H1 (cell line): ENCODE data around the gene NIN. TPM values are rescaled to one million over a fixed set of nuclear protein-coding genes. Genes with fewer than 3 reads are reported as not detected.

Experiments
- CTCF ChIA-PET: fragments of 300-600 bp; sonication (Branson Sonifier 250); formaldehyde crosslinking; loops from one replicate; lab custom pipeline; 2021; ENCODE audit not compliant: partially characterized antibody; lab: Charles Lee
- POLR2A ChIA-PET: fragments of 300-600 bp; sonication (Branson Sonifier 250); formaldehyde crosslinking; loops from one replicate; lab custom pipeline; 2021; ENCODE audit warnings: inconsistent platforms; ENCODE audit not compliant: partially characterized antibody; lab: Charles Lee
- DNase-seq, 2 experiments: peaks; one replicate each; pipeline versions ENCODE4 v3.0.0 to v3.0.0-alpha.2; 2010 to 2022; ENCODE audit warnings: low spot score in 2 of 2, low read depth in 1 of 2, mixed read lengths in 1 of 2
- FAIRE-seq: peaks from 2 replicates; lab custom pipeline; 2011; peaks lifted over from hg19 to GRCh38; lab: Jason Lieb, UNC
- H2AFZ ChIP-seq: 2 replicates; pipeline ENCODE4 v1.8.1; 2012; ENCODE audit warnings: low read length, inconsistent platforms
- H2AK5ac ChIP-seq: 2 replicates; pipeline ENCODE4 v1.6.1; 2013; ENCODE audit warnings: low read depth, low read length
- H2BK120ac ChIP-seq: replicated peaks from 2 replicates; pipeline ENCODE3; 2013; ENCODE audit warnings: low read depth, low read length, inconsistent platforms
- H2BK12ac ChIP-seq: 2 replicates; pipeline ENCODE4 v1.6.1; 2013; ENCODE audit warnings: low read depth, low read length
- H2BK15ac ChIP-seq: 2 replicates; pipeline ENCODE4 v1.6.1; 2013; ENCODE audit warnings: low read length
- H2BK20ac ChIP-seq: 2 replicates; pipeline ENCODE4 v1.6.1; 2013; ENCODE audit warnings: low read length
- H2BK5ac ChIP-seq: 2 replicates; pipeline ENCODE4 v1.6.1; 2013; ENCODE audit warnings: low read depth, low read length
- H3K14ac ChIP-seq: 2 replicates; pipeline ENCODE4 v1.6.1; 2013; ENCODE audit warnings: inconsistent platforms; ENCODE audit not compliant: insufficient read length
- H3K18ac ChIP-seq: 2 replicates; pipeline ENCODE4 v1.6.1; 2013; ENCODE audit warnings: low read length; ENCODE audit errors: extremely low read depth
- H3K23ac ChIP-seq: 2 replicates; pipeline ENCODE4 v1.6.1; 2013; ENCODE audit warnings: inconsistent platforms; ENCODE audit not compliant: insufficient read length
- H3K23me2 ChIP-seq: 2 replicates; pipeline ENCODE4 v1.6.1; 2013; ENCODE audit warnings: low read depth, low read length
- H3K27ac ChIP-seq: 2 replicates; pipeline ENCODE4 v1.6.1; 2011; ENCODE audit warnings: low read depth, low read length, inconsistent platforms
- H3K27me3 ChIP-seq, 4 experiments: replicated peaks in 1 of 4; 1 replicate in 1 of 4; 2 replicates in 3 of 4; pipeline versions ENCODE4 v1.6.1 to v1.8.1; 2011 to 2013; ENCODE audit warnings: low read length in 3 of 4, mild to moderate bottlenecking in 3 of 4, inconsistent platforms in 2 of 4, mixed read lengths in 2 of 4, moderate library complexity in 1 of 4; ENCODE audit not compliant: control insufficient read depth in 3 of 4, insufficient read depth in 3 of 4; ENCODE audit errors: extremely low read depth in 1 of 4
- H3K36me3 ChIP-seq, 4 experiments: 2 replicates each; pipeline versions ENCODE4 v1.6.1 to v1.8.1; 2011 to 2013; ENCODE audit warnings: mild to moderate bottlenecking in 4 of 4, low read length in 3 of 4, moderate library complexity in 2 of 4, control low read depth in 1 of 4, inconsistent platforms in 1 of 4; ENCODE audit not compliant: insufficient read depth in 4 of 4, control insufficient read depth in 2 of 4
- H3K4ac ChIP-seq: replicated peaks from 2 replicates; pipeline ENCODE3; 2013; ENCODE audit warnings: low read length, low read depth, mixed read lengths, inconsistent platforms; ENCODE audit not compliant: insufficient read length
- H3K4me1 ChIP-seq, 4 experiments: replicated peaks in 1 of 4; 1 replicate in 1 of 4; 2 replicates in 3 of 4; pipeline versions ENCODE4 v1.6.1 to v1.8.1; 2011 to 2013; ENCODE audit warnings: low read length in 3 of 4, inconsistent platforms in 2 of 4, mixed read lengths in 1 of 4; ENCODE audit not compliant: insufficient read depth in 4 of 4, control insufficient read depth in 3 of 4
- H3K4me2 ChIP-seq, 2 experiments: 2 replicates each; pipeline versions ENCODE4 v1.6.1 to v1.8.1; 2011 to 2013; ENCODE audit warnings: low read depth in 2 of 2, low read length in 2 of 2, control low read depth in 1 of 2, inconsistent platforms in 1 of 2, mild to moderate bottlenecking in 1 of 2; ENCODE audit not compliant: insufficient read depth in 1 of 2
- H3K4me3 ChIP-seq, 4 experiments: fragments of 200-600, 300-600 bp in 1 of 4; sonication (generic), shearing (Covaris generic), sonication (Bioruptor Twin) in 1 of 4; 2 replicates each; pipeline versions ENCODE4 v1.5.1 to v1.8.1; 2011 to 2016; ENCODE audit warnings: low read length in 4 of 4, low read depth in 3 of 4, control low read depth in 2 of 4, inconsistent platforms in 2 of 4, mild to moderate bottlenecking in 2 of 4, mixed read lengths in 1 of 4, moderate library complexity in 1 of 4; ENCODE audit not compliant: insufficient read depth in 2 of 4; ENCODE audit errors: extremely low read depth in 1 of 4
- H3K56ac ChIP-seq: replicated peaks from 2 replicates; pipeline ENCODE3; 2013; ENCODE audit warnings: low read depth, mild to moderate bottlenecking, mixed read lengths, low read length, inconsistent platforms; ENCODE audit not compliant: insufficient read length
- H3K79me1 ChIP-seq: 2 replicates; pipeline ENCODE4 v1.6.1; 2013; ENCODE audit warnings: low read depth, low read length, control low read depth
- H3K79me2 ChIP-seq, 2 experiments: 2 replicates each; pipeline versions ENCODE4 v1.6.1 to v1.8.1; 2012 to 2013; ENCODE audit warnings: low read length in 2 of 2, mild to moderate bottlenecking in 2 of 2, inconsistent platforms in 1 of 2; ENCODE audit not compliant: insufficient read depth in 2 of 2, control insufficient read depth in 1 of 2
- H3K9ac ChIP-seq, 4 experiments: replicated peaks in 1 of 4; 1 replicate in 1 of 4; 2 replicates in 3 of 4; pipeline versions ENCODE4 v1.6.1 to v1.8.1; 2011 to 2013; ENCODE audit warnings: low read depth in 3 of 4, low read length in 3 of 4, control low read depth in 2 of 4, mild to moderate bottlenecking in 2 of 4, moderate library complexity in 2 of 4, inconsistent platforms in 1 of 4; ENCODE audit errors: extremely low read depth in 1 of 4
- H3K9me3 ChIP-seq, 2 experiments: 2 replicates each; pipeline versions ENCODE4 v1.6.1 to v1.8.1; 2012 to 2013; ENCODE audit warnings: mild to moderate bottlenecking in 2 of 2, moderate library complexity in 2 of 2, control low read depth in 1 of 2, inconsistent platforms in 1 of 2, low read depth in 1 of 2, low read length in 1 of 2, mixed read lengths in 1 of 2; ENCODE audit not compliant: insufficient read depth in 2 of 2
- H4K20me1 ChIP-seq, 2 experiments: replicated peaks in 1 of 2; 2 replicates each; pipeline versions ENCODE3 to v1.8.1; 2011 to 2013; ENCODE audit warnings: inconsistent platforms in 2 of 2, low read length in 2 of 2, mild to moderate bottlenecking in 1 of 2; ENCODE audit not compliant: insufficient read depth in 2 of 2, control insufficient read depth in 1 of 2
- H4K5ac ChIP-seq: 2 replicates; pipeline ENCODE4 v1.6.1; 2013; ENCODE audit warnings: low read length, low read depth, mixed read lengths, inconsistent platforms; ENCODE audit not compliant: insufficient read length
- H4K8ac ChIP-seq: 2 replicates; pipeline ENCODE4 v1.8.0; 2013; ENCODE audit warnings: mild to moderate bottlenecking, moderate library complexity, low read length, inconsistent platforms; ENCODE audit not compliant: insufficient read depth; ENCODE audit errors: extremely low read depth
- H4K91ac ChIP-seq: replicated peaks from 2 replicates; pipeline ENCODE3; 2013; ENCODE audit warnings: low read length, mixed read lengths, inconsistent platforms; ENCODE audit not compliant: insufficient read length
- ATF2 ChIP-seq: IDR thresholded peaks from 2 replicates; pipeline ENCODE4 v1.6.1; 2012; ENCODE audit warnings: low read length, inconsistent platforms
- CBX5 ChIP-seq: fragments of 300-800, 300-1000 bp; sonication (generic); IDR thresholded peaks from 2 replicates; pipeline ENCODE4 v1.7.1; 2016; ENCODE audit warnings: antibody characterized with exemption, low read length, low read depth
- RXRA ChIP-seq: IDR thresholded peaks from 2 replicates; pipeline ENCODE4 v1.6.1; 2011; ENCODE audit warnings: low read depth, mild to moderate bottlenecking, low read length, moderate library complexity; ENCODE audit not compliant: insufficient read depth
- TBP ChIP-seq: IDR thresholded peaks from 2 replicates; pipeline ENCODE4 v1.6.1; 2011; ENCODE audit warnings: low read depth, low read length, improper control_type of control experiment
- WGBS, 2 experiments: shearing (Covaris generic) in 1 of 2; methylation state at CpG; one replicate each; pipeline versions ENCODE4 v1.1.6 to v1.1.7; 2013 to 2015; ENCODE audit warnings: low lambda C conversion rate in 2 of 2, mixed read lengths in 2 of 2, inconsistent platforms in 1 of 2, low coverage in 1 of 2, missing lambda C conversion rate in 1 of 2; ENCODE audit not compliant: insufficient replicate concordance in 2 of 2, insufficient coverage in 1 of 2, insufficient read length in 1 of 2; ENCODE audit errors: extremely low coverage in 1 of 2, missing lambda C conversion rate in 1 of 2; 5-methylcytosine and 5-hydroxymethylcytosine counted together
- polyA plus RNA-seq, 7 experiments: library from polyadenylated mRNA; depleted of rRNA in 3 of 7; stranded (reverse) in 5 of 7; unstranded in 2 of 7; fragments of >200 nt in 5 of 7; fragments of 200-250 nt in 2 of 7; gene quantifications; 1 replicate in 5 of 7; 2 replicates in 1 of 7; 4 replicates in 1 of 7; pipeline versions ENCODE4 v1.2.1 to v1.2.3, GENCODE V29; 2011 to 2013; ENCODE audit warnings: missing spikeins in 2 of 7, mixed read lengths in 2 of 7
- total RNA-seq: library from RNA; stranded (reverse); fragmentation: NEBNext Ultra II Directional; extraction: Animal tissue kit (Norgen Biotek cat#: 25700); gene quantifications from 2 replicates; pipeline ENCODE4 v1.2.1, GENCODE V29; 2021

The NIN gene
- total and polyA plus RNA-seq, 2 of the 8 experiments (the other 6 are each of a cell fraction or from before 2014, with no cell fraction given), result 3.2 to 21.3 TPM

DNA sequence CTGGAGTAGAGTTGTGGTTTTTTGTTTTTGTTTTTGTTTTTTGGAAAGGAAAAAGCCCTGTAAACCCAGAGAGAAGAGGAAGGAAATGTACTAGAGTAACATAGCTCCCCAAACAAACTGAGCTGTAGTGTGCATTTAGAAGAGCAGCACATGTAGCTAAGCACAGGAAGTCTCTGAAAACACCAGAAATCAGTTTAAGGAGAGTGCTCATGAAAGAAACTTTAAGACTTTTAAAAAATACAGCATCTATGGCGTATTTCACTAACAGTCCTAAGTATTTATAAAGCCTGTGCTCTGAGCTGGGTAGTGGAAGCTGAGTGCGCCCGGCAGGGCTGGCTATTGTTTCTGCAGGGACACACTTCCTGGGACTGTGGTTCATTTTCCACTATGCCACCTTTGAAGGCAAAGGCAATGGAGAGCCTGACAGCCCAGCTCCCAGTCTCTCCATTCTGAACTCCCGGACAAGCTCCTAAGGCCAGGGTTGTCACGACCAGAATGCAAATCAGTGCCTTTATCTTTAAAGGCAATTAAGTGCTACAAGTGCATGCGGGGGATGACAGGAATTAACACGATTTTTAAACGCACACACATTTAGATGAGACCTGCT, 45.4 kb downstream of the NIN start:
- WGBS, 2 experiments, result 57% methylated on average over 8 of the region's 8 CpGs; no CpG with 5 or more reads in 1 of the 2 experiments
- Histone ChIP-seq H3K4me3 (no peak overlapping the region), H3K27me3 (no peaks in the 10 kb centered on the region), H2BK5ac (no peak overlapping the region), H4K91ac (no peak overlapping the region), H3K56ac (no peak overlapping the region), H3K4ac (no peak overlapping the region), H3K23me2 (no peaks in the 10 kb centered on the region), H3K4me1 (peaks cover 3 to 23% (median 8%) of the 10 kb centered on the region in 4 experiments; a peak in 6 of 7 replicates), H2BK12ac (no peak overlapping the region), H3K14ac (no peak overlapping the region), H2BK15ac (no peak overlapping the region), H2BK120ac (no peak overlapping the region), H2AFZ (no peak overlapping the region), H3K79me2 (no peaks in the 10 kb centered on the region), H2AK5ac (no peak overlapping the region), H3K27ac (no peak overlapping the region), H3K36me3 (peaks cover 0 to 4% (median 0%) of the 10 kb centered on the region in 4 experiments; a peak in 2 of 8 replicates), H3K9ac (no peak overlapping the region), H3K23ac (no peak overlapping the region), H2BK20ac (no peak overlapping the region), H3K4me2 (peak overlapping the region; percentile 14 to 55; a peak in 3 of 4 replicates), H4K20me1 (peaks cover 0 to 2% of the 10 kb centered on the region in 2 experiments), H4K8ac (no peak overlapping the region), H3K79me1 (no peaks in the 10 kb centered on the region), H4K5ac (no peak overlapping the region), H3K18ac (0 out of 2 replicates have a peak overlapping the region, but pooled peaks have one; percentile 34), H3K9me3 (no peaks in the 10 kb centered on the region)
- FAIRE-seq (no peak), DNase-seq (no peak)
- POLR2A ChIA-PET, result interaction anchor here (0.9 to 1.7 kb wide), 3 partner anchors 43 to 115 kb away, joined by 3 to 5 read pairs (median 4); partner anchors contain the start of gene NIN
- CTCF ChIA-PET, result interaction anchor here (0.7 to 5.6 kb wide), 10 partner anchors 9 to 314 kb away, joined by 3 to 40 read pairs (median 4); partner anchors contain the start of gene ATL1
- TF ChIP-seq TBP, result no peak
- TF ChIP-seq CBX5, result no peak
- TF ChIP-seq RXRA, result no peak
- TF ChIP-seq ATF2, result no peak
